GM18505 (cell line): ENCODE results near the gene SGIP1.

Source experiments
- ATAC-seq: cut with Tn5 transposase; IDR thresholded peaks from one replicate; pipeline ENCODE4 v1.9.1; 2021; ENCODE audit not compliant: unreplicated experiment
- POLR2A ChIP-seq: IDR thresholded peaks from 4 replicates; pipeline ENCODE4 v1.6.1; 2011; ENCODE audit warnings: borderline replicate concordance; ENCODE audit not compliant: insufficient read depth, insufficient read length; ENCODE audit errors: extremely low read depth

Gene SGIP1

DNA sequence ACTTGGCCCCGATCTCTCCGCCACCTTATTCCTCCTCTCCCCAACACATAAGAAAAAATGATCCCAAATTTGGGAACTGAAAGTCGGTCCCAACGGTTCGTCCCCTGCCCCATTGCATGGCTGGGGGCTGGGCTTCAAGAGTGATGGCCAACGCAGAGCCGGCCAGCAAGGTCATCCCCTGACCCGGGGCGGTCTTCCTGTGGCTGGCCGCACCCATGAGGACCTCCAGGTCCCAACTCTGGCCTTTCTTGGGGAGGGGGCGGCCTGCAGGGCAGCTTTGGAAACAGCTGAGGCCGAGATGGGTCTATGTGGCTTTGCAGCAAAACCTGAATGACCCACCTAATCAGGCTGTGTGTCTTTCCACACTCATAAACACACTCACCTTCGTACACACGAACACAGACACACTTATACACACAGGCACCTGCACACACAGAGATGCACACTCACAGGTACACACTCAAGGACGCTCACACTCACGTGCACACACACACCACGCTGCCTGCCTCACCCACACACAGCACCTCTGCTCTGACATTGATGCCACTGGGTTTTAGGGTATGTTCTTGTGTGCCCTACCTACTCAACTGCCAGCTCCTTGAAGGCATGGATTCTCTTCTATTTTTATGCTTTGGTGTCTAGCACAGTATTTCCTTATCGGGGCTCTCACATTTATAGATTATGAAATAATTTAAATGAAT is 218.9 kb downstream of the SGIP1 start:
- ATAC-seq = no peak
- TF ChIP-seq POLR2A = no peak

DNA sequence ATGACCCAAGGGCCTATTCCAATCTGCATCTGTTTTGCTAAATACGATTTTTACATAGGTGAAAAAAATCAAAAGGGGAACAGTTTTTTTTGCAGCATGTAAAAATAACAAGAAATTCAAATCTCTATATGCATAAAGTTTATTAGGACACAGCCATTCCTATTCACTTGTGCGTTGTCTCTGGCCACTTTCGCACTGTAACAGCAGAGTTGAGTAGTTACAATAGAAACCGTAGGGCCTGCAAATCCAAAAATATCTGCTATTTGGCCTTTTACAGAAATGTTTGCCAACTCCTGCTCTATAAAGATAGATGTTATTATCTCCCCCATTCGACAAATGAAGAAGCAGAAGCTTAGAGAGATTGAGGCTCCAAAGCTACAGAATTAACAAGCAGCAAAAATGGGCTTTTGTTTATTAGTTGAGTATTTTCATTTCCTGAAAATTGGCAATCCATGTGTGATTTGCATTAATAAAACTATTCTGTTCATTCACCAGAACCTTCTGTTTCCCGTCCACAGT is 223.8 kb downstream of the SGIP1 start:
- ATAC-seq = peak; percentile 1
- TF ChIP-seq POLR2A = no peak

DNA sequence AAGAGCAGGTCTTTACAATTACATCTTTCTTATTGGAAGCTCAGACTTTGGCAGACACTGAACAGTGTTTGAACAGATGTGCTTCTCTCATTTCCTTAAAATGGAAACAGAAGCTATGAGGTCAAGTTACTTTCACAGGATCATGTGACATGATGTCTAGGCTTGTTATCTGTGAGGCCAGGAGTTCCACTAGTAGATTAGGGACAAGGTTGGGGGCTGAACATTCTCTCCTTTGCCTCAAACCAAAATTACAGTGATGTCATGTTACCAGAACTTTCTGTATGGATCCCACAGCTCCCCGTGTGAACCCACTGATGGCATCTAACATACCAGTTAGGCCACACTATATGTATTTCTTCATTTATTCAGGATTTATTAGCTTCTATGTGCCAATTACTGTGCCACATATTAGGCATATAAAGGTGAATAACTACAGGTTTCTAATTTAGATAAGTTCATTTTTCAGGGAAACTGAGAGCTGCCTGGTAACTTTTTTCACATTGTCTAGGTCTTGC is 224.3 kb downstream of the SGIP1 start:
- no peak for TF ChIP-seq POLR2A

DNA sequence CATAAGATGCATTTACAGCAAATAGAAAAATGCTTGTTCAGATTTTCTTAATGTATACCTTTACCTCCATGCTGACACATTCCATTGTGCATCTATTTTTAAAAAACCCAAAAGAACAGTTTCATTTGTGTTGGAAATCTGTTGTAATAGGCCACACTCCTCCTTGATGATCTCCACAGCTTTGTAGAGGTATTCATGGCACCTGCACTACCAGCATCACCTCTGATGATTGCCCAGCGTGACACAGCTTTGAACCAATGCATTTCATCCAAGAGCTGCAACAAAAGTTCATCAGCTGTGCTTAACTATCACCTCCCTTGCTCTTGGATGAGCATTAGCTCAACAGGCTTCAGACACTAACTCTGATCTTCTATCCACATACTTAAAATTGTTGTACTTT is 226.6 kb downstream of the SGIP1 start:
- no peak for TF ChIP-seq POLR2A
- no peak for ATAC-seq

More for the DNA sequence above, 224.3 kb downstream of the SGIP1 start:
- ATAC-seq = peak; percentile 99

DNA sequence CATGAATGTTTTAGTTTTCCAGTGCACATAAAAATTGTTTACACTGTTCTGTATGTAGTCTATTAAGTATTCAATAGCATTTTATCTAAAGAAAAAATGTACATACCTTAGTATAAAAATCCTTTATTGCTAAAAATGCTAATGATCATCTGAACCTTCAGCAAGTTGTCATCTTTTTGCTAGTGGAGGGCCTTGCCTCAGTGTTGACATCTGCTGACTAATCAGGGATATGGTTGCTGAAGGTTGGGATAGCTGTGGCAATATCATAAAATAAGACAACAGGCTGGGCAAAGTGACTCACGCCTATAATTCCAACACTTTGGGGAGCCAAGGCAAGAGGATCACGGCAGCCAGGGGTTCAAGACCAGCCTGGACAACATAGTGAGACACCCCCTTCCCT is 227.3 kb downstream of the SGIP1 start:
- TF ChIP-seq POLR2A = no peak
- ATAC-seq = no peak

DNA sequence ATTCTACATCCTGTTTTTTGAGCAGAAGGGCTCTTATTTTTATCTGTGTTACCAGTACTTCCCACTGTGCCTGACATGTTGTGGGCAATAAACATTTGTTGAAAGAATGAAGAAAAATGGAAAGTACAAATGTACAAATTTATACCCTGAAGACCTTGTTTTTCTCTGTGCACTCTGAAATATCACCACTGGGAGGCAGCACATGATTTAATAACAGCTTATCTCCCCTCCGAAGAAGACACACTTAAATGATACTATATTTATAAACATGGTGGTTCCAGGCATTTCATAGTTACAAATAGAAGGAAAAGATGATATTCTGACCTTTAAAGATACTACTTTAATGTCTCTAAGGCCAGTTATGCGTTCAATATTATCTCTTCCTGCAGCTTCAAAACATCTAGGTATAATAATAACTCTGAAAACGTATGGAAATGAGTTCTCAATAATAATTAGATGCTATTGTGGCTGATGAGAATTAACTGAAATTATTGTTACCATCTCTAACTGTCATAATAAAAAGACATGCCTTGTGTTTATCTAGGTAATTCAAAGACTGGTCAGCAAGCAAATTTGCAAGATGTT is 231.1 kb downstream of the SGIP1 start:
- ATAC-seq = no peak
- TF ChIP-seq POLR2A = no peak

DNA sequence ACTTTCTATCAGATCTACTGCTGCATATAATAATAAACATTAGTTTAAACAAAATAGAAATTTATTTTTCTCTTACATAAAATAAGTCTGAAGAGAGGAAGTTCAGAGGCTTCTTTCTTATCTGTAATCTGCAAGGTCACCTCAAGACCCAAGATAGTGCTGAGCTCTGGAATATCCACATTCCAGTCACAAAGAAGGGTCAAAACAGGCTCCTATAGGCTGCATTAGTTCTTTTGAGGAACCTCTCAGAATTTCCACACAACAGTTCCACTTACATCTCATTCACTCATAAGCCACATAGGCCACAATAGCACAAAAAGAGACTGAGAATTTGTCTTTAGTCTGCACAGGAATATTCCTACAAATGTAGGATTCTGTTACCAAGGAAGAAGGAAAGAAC is 233.7 kb downstream of the SGIP1 start:
- no peak for ATAC-seq
- no peak for TF ChIP-seq POLR2A

DNA sequence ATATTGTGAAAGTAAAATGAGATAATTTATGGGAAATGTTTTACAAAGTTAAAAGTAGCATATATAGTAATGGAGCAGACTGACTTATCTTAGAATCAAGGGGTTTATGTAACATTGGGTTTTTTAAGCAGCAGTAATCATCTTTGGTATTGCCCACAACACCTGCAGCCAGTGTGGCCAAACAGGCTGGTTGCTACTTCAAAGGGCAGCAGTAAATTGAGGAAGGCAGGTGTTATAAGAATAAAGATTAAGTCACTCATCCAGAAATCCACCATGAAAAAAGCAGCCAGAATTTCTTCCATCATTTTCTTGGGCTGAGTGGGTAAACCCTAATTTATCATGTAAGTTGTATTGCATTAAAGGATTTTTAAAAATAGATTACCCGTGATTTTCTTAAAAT is 235.0 kb downstream of the SGIP1 start:
- no peak for ATAC-seq
- TF ChIP-seq POLR2A = no peak

DNA sequence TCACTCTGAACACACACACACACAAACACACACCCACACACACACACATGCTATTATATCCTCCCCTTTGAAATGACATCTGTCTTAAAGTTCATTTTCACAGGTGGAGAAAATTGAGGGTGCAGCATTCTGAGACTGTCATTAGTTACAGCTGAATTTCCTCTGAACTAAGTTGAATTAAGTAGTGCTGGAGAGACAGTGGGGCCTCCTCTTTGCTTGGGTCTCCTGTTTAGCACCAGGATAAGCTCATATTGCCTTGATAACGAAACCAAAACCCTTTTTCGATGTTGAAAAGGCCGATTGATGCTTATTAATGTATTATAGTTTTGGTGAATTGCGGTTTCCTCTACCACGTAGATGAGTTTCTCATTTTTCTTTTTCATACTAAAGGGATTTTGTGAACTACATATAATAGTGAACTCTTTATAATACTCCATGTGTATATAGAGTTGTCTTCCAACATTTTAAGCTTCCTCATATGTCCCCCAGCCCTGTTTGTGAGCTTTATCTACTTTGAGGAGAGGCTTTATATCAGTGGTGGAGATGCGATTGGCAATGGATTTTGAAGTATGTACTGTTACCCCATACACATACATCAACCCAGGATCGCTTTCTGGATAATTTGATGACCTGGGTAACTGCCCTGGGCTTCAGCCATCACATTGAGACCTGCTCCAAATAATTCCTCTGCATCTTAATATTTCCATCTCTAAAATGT is 235.7 kb downstream of the SGIP1 start:
- no peak for TF ChIP-seq POLR2A
- no peak for ATAC-seq

DNA sequence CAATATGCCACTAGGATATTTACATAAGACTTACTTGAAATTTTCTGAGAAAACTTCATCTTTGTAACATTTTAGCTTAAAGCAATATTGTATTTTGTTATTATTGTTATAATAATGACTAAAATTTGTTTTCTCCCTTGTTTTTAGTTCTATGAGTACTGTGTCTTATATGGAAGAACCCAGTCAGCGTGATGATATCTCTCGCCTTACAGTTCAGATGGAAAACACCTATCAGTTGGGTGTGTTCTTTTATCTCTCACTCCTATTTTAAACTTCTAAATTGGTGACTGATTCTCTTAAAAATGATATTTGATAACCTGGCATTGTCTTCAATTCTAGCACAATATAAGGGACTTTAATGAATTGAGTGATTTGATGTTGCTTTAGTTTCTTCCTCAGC is 236.3 kb downstream of the SGIP1 start:
- no peak for ATAC-seq
- no peak for TF ChIP-seq POLR2A

DNA sequence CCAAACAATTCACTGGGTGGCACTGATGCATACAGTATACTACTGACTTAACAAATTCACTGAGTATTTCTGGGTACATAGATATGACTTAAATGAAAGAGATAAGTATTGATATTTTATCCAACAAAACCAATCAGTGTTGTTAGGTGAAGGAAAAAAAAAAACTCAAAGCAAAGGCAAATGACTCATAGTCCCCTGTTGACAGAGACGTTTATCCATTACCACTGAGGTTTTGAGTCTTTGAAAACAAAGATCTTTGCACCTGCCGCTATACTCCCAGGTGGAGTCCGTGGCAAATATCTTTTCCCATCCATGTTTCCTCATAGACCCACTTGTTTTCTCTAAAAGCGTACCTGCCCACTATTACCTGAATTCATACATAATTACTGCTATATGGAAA is 236.7 kb downstream of the SGIP1 start:
- ATAC-seq = no peak
- no peak for TF ChIP-seq POLR2A

DNA sequence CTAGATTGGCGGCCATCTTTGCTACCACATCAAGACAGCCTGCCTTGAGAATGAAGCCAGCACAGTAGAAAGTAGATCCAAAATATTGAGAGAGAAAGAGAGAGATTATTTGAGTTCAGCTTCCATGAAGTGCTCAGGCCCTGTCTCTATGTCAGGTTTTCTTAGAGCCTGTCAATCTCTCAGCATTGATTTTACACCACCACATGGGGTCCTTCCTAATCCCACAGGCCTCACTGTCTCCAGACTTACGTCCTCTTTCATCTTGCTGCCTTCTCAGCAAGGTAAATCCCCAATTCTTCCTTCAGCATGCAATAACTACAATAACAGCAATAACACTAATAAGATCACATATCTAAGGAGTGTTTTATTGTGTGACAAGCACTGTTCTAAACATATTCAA is 239.3 kb downstream of the SGIP1 start:
- TF ChIP-seq POLR2A = no peak
- ATAC-seq = no peak

DNA sequence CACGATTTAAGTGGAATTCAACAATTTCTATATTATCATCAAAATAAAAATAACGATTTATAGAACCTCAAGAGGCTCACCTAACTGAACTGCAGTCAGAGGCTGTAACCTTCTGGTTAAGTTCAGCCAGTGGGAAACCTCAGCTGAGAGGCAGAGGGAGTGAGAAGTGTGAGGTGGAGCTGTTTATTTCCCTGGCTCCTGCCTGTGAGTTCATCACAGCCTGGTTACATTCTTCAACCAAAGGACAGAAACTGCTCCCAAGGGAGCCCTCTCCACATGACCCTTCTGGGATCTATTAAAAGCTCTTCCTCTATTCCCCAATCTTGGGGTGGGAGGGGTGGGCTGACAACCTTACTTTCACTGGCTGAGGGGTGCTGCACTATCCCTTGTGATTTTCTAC is 240.5 kb downstream of the SGIP1 start:
- TF ChIP-seq POLR2A = no peak
- no peak for ATAC-seq
